OCI-LY3 (cell line): ENCODE data around the gene MRPL16.

Experiments used
- H2AFZ ChIP-seq: fragments of 200-600, 300-600 bp; shearing (Covaris generic); 2 replicates; pipeline ENCODE4 v1.6.0; 2014; ENCODE audit warnings: antibody characterized with exemption, low read depth, low read length
- H3K27ac ChIP-seq: fragments of 200-600, 300-600 bp; sonication (generic); 2 replicates; pipeline ENCODE4 v1.5.1; 2014; ENCODE audit warnings: mild to moderate bottlenecking, low read length, moderate library complexity, mixed read lengths
- H3K27me3 ChIP-seq: fragments of 200-600, 300-600 bp; sonication (generic); 2 replicates; pipeline ENCODE4 v1.6.1; 2014; ENCODE audit warnings: low read depth, low read length, mixed read lengths
- H3K36me3 ChIP-seq: fragments of 200-600, 300-600 bp; sonication (generic); replicated peaks from 2 replicates; pipeline ENCODE3; 2014; ENCODE audit warnings: low read depth, low read length, mixed read lengths
- H3K4me1 ChIP-seq: fragments of 300-600, 200-600 bp; sonication (generic); 2 replicates; pipeline ENCODE4 v1.6.1; 2014; ENCODE audit warnings: low read length, mixed read lengths
- H3K4me2 ChIP-seq: fragments of 200-600, 300-600 bp; sonication (generic); 2 replicates; pipeline ENCODE4 v1.6.1; 2014; ENCODE audit warnings: low read length, mixed read lengths
- H3K4me3 ChIP-seq: fragments of 300-600, 200-600 bp; sonication (generic); 2 replicates; pipeline ENCODE4 v1.5.1; 2014; ENCODE audit warnings: antibody characterized with exemption, mild to moderate bottlenecking, low read length, moderate library complexity
- H3K79me2 ChIP-seq: fragments of 300-600, 200-600 bp; shearing (Covaris generic); 2 replicates; pipeline ENCODE4 v1.6.1; 2014; ENCODE audit warnings: mild to moderate bottlenecking, low read length, mixed read lengths
- H3K9ac ChIP-seq: fragments of 300-600, 200-600 bp; shearing (Covaris generic); 2 replicates; pipeline ENCODE4 v1.6.0; 2014; ENCODE audit warnings: mild to moderate bottlenecking, low read length, moderate library complexity
- H3K9me3 ChIP-seq: fragments of 200-600, 300-600 bp; shearing (Covaris generic); 2 replicates; pipeline ENCODE4 v1.6.1; 2014; ENCODE audit warnings: low read length, mixed read lengths; ENCODE audit not compliant: insufficient read depth
- H4K20me1 ChIP-seq: fragments of 200-600, 300-600 bp; sonication (generic); 2 replicates; pipeline ENCODE4 v1.6.1; 2016; ENCODE audit warnings: low read length, mixed read lengths; ENCODE audit not compliant: insufficient read depth
- EZH2phosphoT487 ChIP-seq: fragments of 200-600 bp; shearing (Covaris generic); IDR thresholded peaks from 2 replicates; pipeline ENCODE4 v1.6.1; 2018; ENCODE audit warnings: antibody characterized with exemption, mixed run types, low read depth
- TF ChIP-seq, protein P1 (sequence below): fragments of 200-600, 300-600 bp; sonication (generic); IDR thresholded peaks from 2 replicates; pipeline ENCODE4 v1.5.1; 2014; ENCODE audit warnings: antibody characterized with exemption, low read length, low read depth

MRPL16 gene

DNA sequence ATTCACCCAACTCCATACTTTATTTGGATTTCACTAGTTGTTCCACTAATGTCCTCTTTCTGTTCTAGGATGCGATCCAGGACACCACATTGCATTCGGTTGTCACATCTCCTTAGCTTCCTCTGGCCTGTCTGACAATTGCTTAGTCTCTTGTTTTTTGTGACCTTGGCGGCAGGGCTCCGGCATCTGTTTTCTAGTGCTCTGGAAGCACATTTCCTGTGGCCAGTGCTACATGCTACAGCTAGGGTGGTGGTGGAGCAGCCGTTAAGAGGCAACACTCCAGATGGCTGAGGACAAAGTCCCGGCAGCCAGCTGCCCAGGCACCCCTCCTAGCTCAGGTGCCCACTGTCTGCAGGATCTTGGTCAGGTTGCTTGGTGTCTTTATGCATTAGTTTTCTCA, 48.6 kb downstream of the MRPL16 start:
- no peaks in the 10 kb centered on the region for H3K36me3 ChIP-seq
- H3K79me2 ChIP-seq: no peaks in the 10 kb centered on the region
- no peaks in the 10 kb centered on the region; the same call in 1 of the 2 replicates for H4K20me1 ChIP-seq
- H2AFZ ChIP-seq: no peak overlapping the region
- H3K9ac ChIP-seq: no peak overlapping the region
- H3K27ac ChIP-seq: no peak overlapping the region
- no peak overlapping the region for H3K4me2 ChIP-seq
- no peaks in the 10 kb centered on the region for H3K9me3 ChIP-seq
- H3K4me1 ChIP-seq: peaks cover 14% of the 10 kb centered on the region
- no peaks in the 10 kb centered on the region for H3K27me3 ChIP-seq
- H3K4me3 ChIP-seq: no peak overlapping the region
- TF ChIP-seq, protein P1, sequence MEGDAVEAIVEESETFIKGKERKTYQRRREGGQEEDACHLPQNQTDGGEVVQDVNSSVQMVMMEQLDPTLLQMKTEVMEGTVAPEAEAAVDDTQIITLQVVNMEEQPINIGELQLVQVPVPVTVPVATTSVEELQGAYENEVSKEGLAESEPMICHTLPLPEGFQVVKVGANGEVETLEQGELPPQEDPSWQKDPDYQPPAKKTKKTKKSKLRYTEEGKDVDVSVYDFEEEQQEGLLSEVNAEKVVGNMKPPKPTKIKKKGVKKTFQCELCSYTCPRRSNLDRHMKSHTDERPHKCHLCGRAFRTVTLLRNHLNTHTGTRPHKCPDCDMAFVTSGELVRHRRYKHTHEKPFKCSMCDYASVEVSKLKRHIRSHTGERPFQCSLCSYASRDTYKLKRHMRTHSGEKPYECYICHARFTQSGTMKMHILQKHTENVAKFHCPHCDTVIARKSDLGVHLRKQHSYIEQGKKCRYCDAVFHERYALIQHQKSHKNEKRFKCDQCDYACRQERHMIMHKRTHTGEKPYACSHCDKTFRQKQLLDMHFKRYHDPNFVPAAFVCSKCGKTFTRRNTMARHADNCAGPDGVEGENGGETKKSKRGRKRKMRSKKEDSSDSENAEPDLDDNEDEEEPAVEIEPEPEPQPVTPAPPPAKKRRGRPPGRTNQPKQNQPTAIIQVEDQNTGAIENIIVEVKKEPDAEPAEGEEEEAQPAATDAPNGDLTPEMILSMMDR: no peak
- TF ChIP-seq EZH2phosphoT487: no peak

DNA sequence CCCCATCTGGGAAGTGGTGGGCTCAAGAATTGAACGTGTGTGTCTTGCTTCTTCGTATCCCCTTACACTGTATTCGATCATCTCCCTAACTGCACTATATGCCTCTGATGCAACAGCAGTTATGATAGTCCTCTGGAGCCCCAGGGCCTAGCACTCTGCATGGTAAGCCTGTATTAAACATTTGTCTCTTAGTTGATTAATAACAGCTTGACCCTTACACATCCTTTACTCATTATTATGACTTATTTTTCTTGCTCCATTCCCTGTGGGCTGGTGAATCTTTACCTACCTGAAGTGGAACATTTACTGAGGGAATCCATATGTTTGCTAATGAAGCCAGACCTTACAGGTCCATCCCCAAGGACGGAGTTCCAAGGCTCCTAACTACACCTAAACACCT, 49.8 kb downstream of the MRPL16 start:
- Histone ChIP-seq H3K27me3 (no peaks in the 10 kb centered on the region), H2AFZ (no peak overlapping the region), H3K4me3 (no peak overlapping the region), H3K9me3 (no peaks in the 10 kb centered on the region), H4K20me1 (no peaks in the 10 kb centered on the region; the same call in 1 of the 2 replicates), H3K4me2 (no peak overlapping the region), H3K79me2 (no peaks in the 10 kb centered on the region), H3K27ac (no peak overlapping the region), H3K36me3 (no peaks in the 10 kb centered on the region), H3K9ac (no peak overlapping the region), H3K4me1 (peaks cover 26% of the 10 kb centered on the region)
- TF ChIP-seq, protein P1: no peak
- TF ChIP-seq EZH2phosphoT487: no peak

DNA sequence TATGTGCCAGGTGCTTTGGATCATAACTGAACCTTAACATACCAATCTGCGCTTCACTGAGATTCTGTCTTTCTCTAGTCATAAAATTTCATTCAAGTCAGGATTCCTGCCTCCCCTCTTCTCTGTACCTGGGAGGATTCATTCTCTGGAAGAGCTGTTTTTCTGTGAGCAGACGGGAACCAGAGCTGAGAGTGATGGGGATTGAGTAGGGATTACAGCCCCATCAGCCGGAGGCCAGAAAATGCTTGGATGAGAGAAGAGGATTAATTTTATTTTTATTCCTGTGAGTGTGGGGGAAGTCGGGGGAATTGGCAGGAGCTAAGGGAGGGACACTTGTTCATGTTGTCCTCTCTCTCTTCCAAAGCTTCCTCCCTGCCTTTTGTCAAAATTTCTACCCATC, 50.7 kb downstream of the MRPL16 start:
- H3K27me3 ChIP-seq: no peaks in the 10 kb centered on the region
- no peak for TF ChIP-seq EZH2phosphoT487
- TF ChIP-seq, protein P1: no peak
- H3K9ac ChIP-seq: no peak overlapping the region
- no peak overlapping the region for H3K27ac ChIP-seq
- no peaks in the 10 kb centered on the region for H3K9me3 ChIP-seq
- H3K4me2 ChIP-seq: no peak overlapping the region
- H3K4me3 ChIP-seq: no peak overlapping the region
- no peak overlapping the region for H2AFZ ChIP-seq
- no peaks in the 10 kb centered on the region; the same call in 1 of the 2 replicates for H4K20me1 ChIP-seq
- H3K79me2 ChIP-seq: no peaks in the 10 kb centered on the region
- H3K4me1 ChIP-seq: peaks cover 23% of the 10 kb centered on the region
- H3K36me3 ChIP-seq: no peaks in the 10 kb centered on the region

DNA sequence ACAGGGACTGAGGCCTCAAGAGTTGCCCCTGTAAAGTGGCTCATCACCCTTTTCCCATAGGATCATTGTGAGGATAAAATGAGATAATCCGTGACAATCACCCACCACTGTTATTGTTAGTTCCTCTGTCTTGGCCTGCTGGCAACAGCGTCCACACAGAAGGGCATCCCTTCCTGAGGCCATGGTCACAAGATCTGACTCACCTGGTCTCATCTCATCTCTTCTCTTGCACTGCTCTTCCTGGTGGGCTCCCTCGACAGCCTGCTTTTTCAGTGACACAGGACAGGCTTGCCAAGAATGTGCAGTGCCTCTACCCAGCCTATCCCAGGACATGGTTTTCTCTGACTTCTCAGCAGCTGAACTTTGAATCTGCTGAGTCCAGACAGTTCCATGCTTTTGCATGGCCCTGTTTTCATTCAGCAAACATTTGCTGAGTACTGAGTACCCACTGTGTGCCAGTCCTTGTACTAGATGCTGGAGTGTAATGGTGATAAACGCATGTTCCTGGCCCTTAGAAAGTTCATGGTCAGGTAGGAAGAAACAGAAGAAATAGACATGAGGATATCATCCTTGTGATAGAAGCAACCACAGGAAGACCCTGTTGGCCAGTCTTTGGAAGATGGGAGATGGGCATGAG, 52.1 kb downstream of the MRPL16 start:
- H2AFZ ChIP-seq: no peak overlapping the region
- no peaks in the 10 kb centered on the region for H3K79me2 ChIP-seq
- no peaks in the 10 kb centered on the region; the same call in 1 of the 2 replicates for H4K20me1 ChIP-seq
- TF ChIP-seq EZH2phosphoT487: no peak
- TF ChIP-seq, protein P1: no peak
- H3K4me1 ChIP-seq: peaks cover 22% of the 10 kb centered on the region
- H3K9me3 ChIP-seq: no peaks in the 10 kb centered on the region
- H3K4me3 ChIP-seq: no peak overlapping the region
- no peak overlapping the region for H3K27ac ChIP-seq
- no peak overlapping the region for H3K4me2 ChIP-seq
- H3K9ac ChIP-seq: no peak overlapping the region
- no peaks in the 10 kb centered on the region for H3K36me3 ChIP-seq
- H3K27me3 ChIP-seq: no peaks in the 10 kb centered on the region
